Measurements from ENCODE around the gene MAMDC2.

Gene MAMDC2

DNA sequence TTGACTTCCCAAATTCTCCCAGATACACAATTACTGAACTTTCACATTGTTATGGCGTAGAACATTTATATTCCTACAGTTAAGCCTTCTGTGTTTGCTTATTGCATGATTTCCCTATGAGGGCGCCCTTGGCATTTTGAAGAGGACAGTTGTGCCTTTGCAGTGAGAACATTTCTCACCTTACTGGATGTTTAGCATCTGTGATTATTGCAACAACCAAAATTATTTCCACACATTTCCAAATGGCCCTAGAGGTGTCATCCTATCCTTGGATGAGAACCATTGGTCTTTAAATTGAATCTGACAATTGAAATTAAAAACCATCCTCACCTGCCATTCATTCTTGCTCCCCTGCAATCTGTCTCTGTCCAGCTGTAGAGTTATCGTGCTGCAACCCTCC is 104.0 kb downstream of the MAMDC2 start:
- Histone ChIP-seq H2BK15ac (ENCODE audit: low read length) (no peak overlapping the region), H2AK5ac (ENCODE audit: low read depth, low read length) (no peak overlapping the region), H3K4me1 (ENCODE audit: control insufficient read depth in 2 of 2, insufficient read depth in 1 of 2, low read depth in 1 of 2, low read length in 2 of 2) (no peaks in the 10 kb centered on the region), H3K27me3 (ENCODE audit: control insufficient read depth in 3 of 3, insufficient read depth in 3 of 3, low read depth in 1 of 3, low read length in 3 of 3) (no peaks in the 10 kb centered on the region), H3K79me1 (ENCODE audit: low read depth, low read length) (no peaks in the 10 kb centered on the region), H3K36me3 (replicated peaks in 1 of 2; ENCODE audit: control insufficient read depth in 2 of 2, insufficient read depth in 2 of 2, low read length in 2 of 2) (peaks cover 0 to 3% of the 10 kb centered on the region in 2 donors), H3K23ac (ENCODE audit: low read depth, low read length, poor library complexity) (no peak overlapping the region), H3K27ac (replicated peaks; ENCODE audit: low read length) (no peak overlapping the region), H3K9me3 (replicated peaks in 1 of 2; ENCODE audit: control insufficient read depth in 2 of 2, insufficient read depth in 1 of 2, low read depth in 1 of 2, low read length in 2 of 2) (no peaks in the 10 kb centered on the region), H2BK120ac (ENCODE audit: low read depth, low read length) (no peak overlapping the region), H3K14ac (ENCODE audit: low read length) (no peak overlapping the region), H3K18ac (ENCODE audit: low read length) (no peak overlapping the region), H3K4me3 (ENCODE audit: low read length in 2 of 2) (no peak overlapping the region), H3K9ac (ENCODE audit: low read depth, low read length, poor library complexity) (no peak overlapping the region), H4K8ac (ENCODE audit: low read depth, low read length) (no peak overlapping the region), H2AFZ (ENCODE audit: low read length) (no peak overlapping the region), H2BK5ac (ENCODE audit: low read length) (no peak overlapping the region), H3K4me2 (ENCODE audit: insufficient read depth, low read length, poor library complexity, severe bottlenecking) (no peak overlapping the region), H3K4ac (ENCODE audit: low read length) (no peak overlapping the region), H4K91ac (ENCODE audit: low read depth, low read length, poor library complexity) (no peak overlapping the region), H2BK12ac (ENCODE audit: low read length) (no peak overlapping the region)
- no CpG with 5 or more reads among the region's 3 CpGs for WGBS, 2 donors (ENCODE audit: extremely low coverage in 2 of 2, insufficient read length in 2 of 2, insufficient replicate concordance in 1 of 2)
- no peak for DNase-seq (ENCODE audit: low spot score)

DNA sequence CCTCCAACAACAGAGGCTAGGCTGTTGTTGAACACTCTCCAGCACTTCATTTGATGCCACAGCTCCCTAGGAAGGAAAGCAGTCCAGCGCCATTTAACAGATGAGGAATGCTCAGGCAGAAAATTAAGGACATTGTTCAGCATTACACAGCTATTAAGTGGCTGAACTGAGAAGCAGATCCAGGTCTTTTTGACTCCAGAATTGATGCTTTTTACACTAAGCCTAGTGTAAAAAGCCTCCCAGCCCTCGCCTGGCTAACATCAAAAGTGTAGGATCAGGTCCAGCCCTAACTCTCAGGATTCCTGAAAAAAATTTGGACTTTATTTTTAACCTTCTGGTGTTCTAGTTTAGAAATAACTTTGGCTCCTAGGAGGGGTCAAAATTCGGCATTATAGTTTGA is 108.7 kb downstream of the MAMDC2 start:
- H3K27me3 ChIP-seq (ENCODE audit: control insufficient read depth in 3 of 3, insufficient read depth in 3 of 3, low read depth in 1 of 3, low read length in 3 of 3) = no peaks in the 10 kb centered on the region

DNA sequence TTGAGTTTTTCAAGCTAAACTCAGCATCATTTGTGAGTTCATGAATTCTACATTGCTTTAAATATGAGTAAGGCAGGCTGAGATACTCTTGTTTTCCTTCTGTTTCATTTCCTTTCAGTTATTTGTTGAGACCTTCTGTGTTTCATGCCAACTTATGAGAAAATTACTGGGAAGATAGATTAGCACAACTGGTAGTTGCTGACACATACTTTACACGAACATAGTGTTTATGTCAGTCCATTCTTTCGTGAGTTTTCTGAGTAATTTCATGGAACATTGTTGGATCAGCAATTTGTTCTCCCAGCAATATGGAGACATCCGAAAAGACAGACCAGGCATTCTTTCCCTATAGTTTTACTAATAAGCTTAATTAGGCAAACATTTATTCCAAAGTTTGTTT is 113.1 kb downstream of the MAMDC2 start:
- Histone ChIP-seq H3K4ac (ENCODE audit: low read length) (no peak overlapping the region), H3K14ac (ENCODE audit: low read length) (no peak overlapping the region), H3K4me3 (ENCODE audit: low read length in 2 of 2) (no peak overlapping the region), H3K4me2 (ENCODE audit: insufficient read depth, low read length, poor library complexity, severe bottlenecking) (no peak overlapping the region), H2BK15ac (ENCODE audit: low read length) (no peak overlapping the region), H3K4me1 (ENCODE audit: control insufficient read depth in 2 of 2, insufficient read depth in 1 of 2, low read depth in 1 of 2, low read length in 2 of 2) (no peaks in the 10 kb centered on the region), H3K9me3 (replicated peaks in 1 of 2; ENCODE audit: control insufficient read depth in 2 of 2, insufficient read depth in 1 of 2, low read depth in 1 of 2, low read length in 2 of 2) (no peaks in the 10 kb centered on the region), H2BK120ac (ENCODE audit: low read depth, low read length) (no peak overlapping the region), H3K79me1 (ENCODE audit: low read depth, low read length) (no peaks in the 10 kb centered on the region), H3K23ac (ENCODE audit: low read depth, low read length, poor library complexity) (no peak overlapping the region), H3K9ac (ENCODE audit: low read depth, low read length, poor library complexity) (no peak overlapping the region), H3K36me3 (replicated peaks in 1 of 2; ENCODE audit: control insufficient read depth in 2 of 2, insufficient read depth in 2 of 2, low read length in 2 of 2) (peaks cover 0 to 1% of the 10 kb centered on the region in 2 donors), H4K8ac (ENCODE audit: low read depth, low read length) (no peak overlapping the region), H4K91ac (ENCODE audit: low read depth, low read length, poor library complexity) (no peak overlapping the region), H2AFZ (ENCODE audit: low read length) (no peak overlapping the region), H2AK5ac (ENCODE audit: low read depth, low read length) (no peak overlapping the region), H3K27me3 (ENCODE audit: control insufficient read depth in 3 of 3, insufficient read depth in 3 of 3, low read depth in 1 of 3, low read length in 3 of 3) (no peaks in the 10 kb centered on the region), H2BK12ac (ENCODE audit: low read length) (no peak overlapping the region), H2BK5ac (ENCODE audit: low read length) (no peak overlapping the region), H3K18ac (ENCODE audit: low read length) (no peak overlapping the region), H3K27ac (replicated peaks; ENCODE audit: low read length) (no peak overlapping the region)
- WGBS, 2 donors (ENCODE audit: extremely low coverage in 2 of 2, insufficient read length in 2 of 2, insufficient replicate concordance in 1 of 2) = no CpG with 5 or more reads among the region's 3 CpGs
- no peak for DNase-seq (ENCODE audit: low spot score)

More for the DNA sequence above, 108.7 kb downstream of the MAMDC2 start:
- Histone ChIP-seq H3K36me3 (replicated peaks in 1 of 2; ENCODE audit: control insufficient read depth in 2 of 2, insufficient read depth in 2 of 2, low read length in 2 of 2) (peaks cover 0 to 3% of the 10 kb centered on the region in 2 donors), H3K4me3 (ENCODE audit: low read length in 2 of 2) (no peak overlapping the region), H2BK120ac (ENCODE audit: low read depth, low read length) (no peak overlapping the region), H4K8ac (ENCODE audit: low read depth, low read length) (no peak overlapping the region), H4K91ac (ENCODE audit: low read depth, low read length, poor library complexity) (no peak overlapping the region), H2AK5ac (ENCODE audit: low read depth, low read length) (no peak overlapping the region), H3K4me1 (ENCODE audit: control insufficient read depth in 2 of 2, insufficient read depth in 1 of 2, low read depth in 1 of 2, low read length in 2 of 2) (no peaks in the 10 kb centered on the region), H3K14ac (ENCODE audit: low read length) (no peak overlapping the region), H3K23ac (ENCODE audit: low read depth, low read length, poor library complexity) (no peak overlapping the region), H3K18ac (ENCODE audit: low read length) (no peak overlapping the region), H3K4ac (ENCODE audit: low read length) (no peak overlapping the region), H3K79me1 (ENCODE audit: low read depth, low read length) (no peaks in the 10 kb centered on the region), H2BK5ac (ENCODE audit: low read length) (no peak overlapping the region), H2BK15ac (ENCODE audit: low read length) (no peak overlapping the region), H3K27ac (replicated peaks; ENCODE audit: low read length) (no peak overlapping the region), H3K4me2 (ENCODE audit: insufficient read depth, low read length, poor library complexity, severe bottlenecking) (no peak overlapping the region), H2AFZ (ENCODE audit: low read length) (no peak overlapping the region), H3K9ac (ENCODE audit: low read depth, low read length, poor library complexity) (no peak overlapping the region), H2BK12ac (ENCODE audit: low read length) (no peak overlapping the region), H3K9me3 (replicated peaks in 1 of 2; ENCODE audit: control insufficient read depth in 2 of 2, insufficient read depth in 1 of 2, low read depth in 1 of 2, low read length in 2 of 2) (no peaks in the 10 kb centered on the region)
- no peak for DNase-seq (ENCODE audit: low spot score)
- WGBS, 2 donors (ENCODE audit: extremely low coverage in 2 of 2, insufficient read length in 2 of 2, insufficient replicate concordance in 1 of 2) = no CpG with 5 or more reads among the region's 3 CpGs

DNA sequence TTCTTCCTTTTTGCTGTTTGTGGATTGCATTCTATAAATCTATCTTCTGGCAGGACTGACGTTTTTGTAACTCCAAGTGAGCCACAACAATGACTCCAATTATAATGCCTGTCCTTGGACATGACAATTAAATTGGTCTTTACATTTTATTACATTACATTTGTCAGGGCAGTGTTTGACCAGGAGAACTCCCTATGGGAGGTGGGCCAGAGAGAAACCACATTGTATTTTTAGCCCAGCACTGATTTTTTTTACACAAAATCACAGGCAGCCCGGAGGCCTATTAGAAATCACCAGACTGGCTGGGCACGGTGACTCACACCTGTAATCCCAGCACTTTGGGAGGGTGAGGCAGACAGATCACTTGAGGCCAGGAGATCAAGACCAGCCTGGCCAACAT is 116.0 kb downstream of the MAMDC2 start:
- Histone ChIP-seq H4K91ac (ENCODE audit: low read depth, low read length, poor library complexity) (no peak overlapping the region), H3K18ac (ENCODE audit: low read length) (no peak overlapping the region), H2BK15ac (ENCODE audit: low read length) (no peak overlapping the region), H3K9me3 (replicated peaks in 1 of 2; ENCODE audit: control insufficient read depth in 2 of 2, insufficient read depth in 1 of 2, low read depth in 1 of 2, low read length in 2 of 2) (no peaks in the 10 kb centered on the region), H3K4me1 (ENCODE audit: control insufficient read depth in 2 of 2, insufficient read depth in 1 of 2, low read depth in 1 of 2, low read length in 2 of 2) (peaks cover 0 to 2% of the 10 kb centered on the region in 2 donors), H3K4me2 (ENCODE audit: insufficient read depth, low read length, poor library complexity, severe bottlenecking) (no peak overlapping the region), H2AFZ (ENCODE audit: low read length) (no peak overlapping the region), H2BK120ac (ENCODE audit: low read depth, low read length) (no peak overlapping the region), H3K36me3 (replicated peaks in 1 of 2; ENCODE audit: control insufficient read depth in 2 of 2, insufficient read depth in 2 of 2, low read length in 2 of 2) (no peaks in the 10 kb centered on the region), H2AK5ac (ENCODE audit: low read depth, low read length) (no peak overlapping the region), H3K79me1 (ENCODE audit: low read depth, low read length) (no peaks in the 10 kb centered on the region), H2BK12ac (ENCODE audit: low read length) (no peak overlapping the region), H2BK5ac (ENCODE audit: low read length) (no peak overlapping the region), H3K4me3 (ENCODE audit: low read length in 2 of 2) (no peak overlapping the region), H3K27me3 (ENCODE audit: control insufficient read depth in 3 of 3, insufficient read depth in 3 of 3, low read depth in 1 of 3, low read length in 3 of 3) (no peaks in the 10 kb centered on the region), H4K8ac (ENCODE audit: low read depth, low read length) (no peak overlapping the region), H3K27ac (replicated peaks; ENCODE audit: low read length) (no peak overlapping the region), H3K4ac (ENCODE audit: low read length) (no peak overlapping the region), H3K14ac (ENCODE audit: low read length) (no peak overlapping the region), H3K23ac (ENCODE audit: low read depth, low read length, poor library complexity) (no peak overlapping the region), H3K9ac (ENCODE audit: low read depth, low read length, poor library complexity) (no peak overlapping the region)
- no CpG with 5 or more reads among the region's 3 CpGs for WGBS, 2 donors (ENCODE audit: extremely low coverage in 2 of 2, insufficient read length in 2 of 2, insufficient replicate concordance in 1 of 2)
- DNase-seq (ENCODE audit: low spot score) = no peak
